Stimulated activated CD4-positive, alpha-beta T cell treated with anti-CD3 and anti-CD28 coated beads, Interleukin-12 subunit alpha, Interleukin-12 subunit beta, amount 100 ng/mL, for 4 hours (primary cell): ENCODE data around the gene RYR3.

Experiments used
- DNase-seq: peaks from one replicate; pipeline ENCODE4 v3.0.0-alpha.2; 2020

The RYR3 gene

GRCh38 chr15:33600212-33600611 lies 289.4 kb downstream of the RYR3 start:
- no peak for DNase-seq

- no peak for DNase-seq
These were observed 290.7 kb downstream of the RYR3 start for GRCh38 chr15:33601461-33601860.

DNA sequence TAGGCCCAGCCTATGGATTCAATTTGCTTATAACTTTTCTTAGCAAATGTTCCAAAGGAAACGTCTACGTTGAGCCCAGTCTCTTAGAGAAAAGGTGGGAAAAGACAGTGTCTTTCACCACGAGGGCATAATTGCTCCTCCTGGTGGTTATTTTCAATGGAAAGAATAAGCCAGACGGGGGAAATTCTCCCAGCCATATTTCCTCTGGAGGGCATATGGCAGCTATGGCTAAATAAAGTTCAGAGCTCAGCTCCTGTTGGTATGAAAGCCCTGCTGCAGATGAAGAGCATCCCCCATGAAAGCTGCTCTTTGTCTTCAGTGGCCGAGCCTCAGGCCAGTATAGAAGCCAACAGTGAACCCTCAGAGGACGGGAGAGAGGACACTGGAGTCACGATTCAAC lies 297.9 kb downstream of the RYR3 start:
- DNase-seq, result no peak

DNA sequence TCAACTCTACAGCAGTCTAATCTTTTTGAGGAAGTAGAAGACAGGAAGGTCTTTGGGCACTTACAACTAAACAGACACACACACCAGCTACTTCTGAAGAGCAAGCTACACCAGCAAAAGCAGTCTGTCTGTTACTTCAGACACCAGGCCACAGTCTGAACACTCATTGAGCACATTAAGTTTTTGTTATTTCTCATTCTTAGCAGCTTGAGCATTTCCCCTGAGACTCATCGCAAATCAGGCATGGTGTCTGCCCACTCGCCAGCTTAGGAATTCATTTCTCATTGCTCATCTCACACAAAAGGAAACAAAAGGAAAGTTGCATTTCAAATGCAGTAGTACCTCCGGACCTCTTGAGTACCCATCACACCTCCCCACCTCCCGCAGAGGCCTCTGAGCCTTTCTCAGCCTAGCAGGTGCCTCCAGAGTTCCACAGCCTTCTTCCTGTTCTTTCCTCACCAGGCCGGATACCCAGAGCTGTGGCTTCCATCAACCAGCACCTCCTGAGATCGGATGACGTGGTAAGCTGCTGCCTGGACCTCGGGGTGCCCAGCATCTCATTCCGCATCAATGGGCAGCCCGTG lies 302.0 kb downstream of the RYR3 start:
- DNase-seq, result no peak

- DNase-seq, result no peak
These were observed 305.7 kb downstream of the RYR3 start for GRCh38 chr15:33616475-33616874.

- no peak for DNase-seq
These were observed 307.6 kb downstream of the RYR3 start for GRCh38 chr15:33618350-33618749.

DNA sequence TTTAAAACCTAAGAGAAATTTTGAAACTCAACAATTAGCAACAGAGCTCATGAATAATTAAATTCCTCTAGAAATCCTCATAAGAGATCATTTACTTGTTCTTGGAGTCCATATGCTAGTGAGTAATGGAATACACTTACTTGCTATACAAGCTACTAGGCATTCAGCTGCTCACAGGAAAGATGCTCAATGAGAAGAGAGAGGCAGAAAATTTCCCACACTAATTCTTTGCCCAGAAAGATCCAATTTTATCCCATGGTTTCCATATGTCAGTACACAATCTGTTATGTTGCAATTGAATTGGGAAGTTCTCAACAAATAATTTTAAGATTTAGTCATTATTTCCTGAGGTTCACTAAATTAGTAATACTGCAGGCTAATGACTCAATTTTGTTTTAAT lies 310.4 kb downstream of the RYR3 start:
- DNase-seq, result no peak

DNA sequence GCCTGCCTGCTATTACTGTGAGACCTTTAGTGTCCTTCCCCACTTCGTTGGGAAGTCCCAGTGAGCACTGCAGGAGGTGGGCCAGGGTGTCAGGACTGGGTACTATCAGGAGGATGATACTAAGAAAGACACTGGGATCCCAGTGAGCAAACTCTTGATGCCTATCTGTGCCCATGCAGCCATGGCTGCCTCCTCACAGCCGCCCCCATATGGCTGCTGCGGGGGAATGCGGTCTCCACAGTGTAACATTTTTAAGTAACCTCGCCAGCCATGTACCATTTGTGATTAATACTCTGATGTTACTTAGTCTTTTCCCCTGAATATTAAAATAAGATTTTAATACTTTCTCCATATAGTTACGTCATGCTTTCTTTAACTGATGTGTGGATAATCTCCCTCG lies 312.2 kb downstream of the RYR3 start:
- DNase-seq, result no peak

GRCh38 chr15:33624439-33624838 lies 313.7 kb downstream of the RYR3 start:
- no peak for DNase-seq

DNA sequence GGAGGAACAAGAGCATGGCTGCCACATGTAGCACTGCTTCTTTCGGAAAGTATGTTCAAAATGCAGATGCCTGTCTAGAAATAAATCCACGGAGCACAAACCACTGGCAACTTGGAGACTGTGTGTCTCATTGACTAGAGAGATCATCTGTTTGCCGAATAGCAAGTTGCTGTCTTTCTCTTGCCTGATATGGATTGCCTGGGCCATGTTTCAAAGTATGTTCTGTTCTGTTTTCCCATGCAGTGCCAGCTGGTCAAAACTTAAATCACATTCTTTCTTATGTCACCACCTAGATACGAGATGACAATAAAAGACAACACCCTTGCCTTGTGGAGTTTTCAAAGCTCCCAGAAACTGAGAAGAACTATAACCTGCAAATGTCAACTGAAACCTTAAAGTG lies 318.9 kb downstream of the RYR3 start:
- DNase-seq, result no peak

- no peak for DNase-seq
These were observed 325.5 kb downstream of the RYR3 start for GRCh38 chr15:33636234-33636633.

- no peak for DNase-seq
These were observed 326.2 kb downstream of the RYR3 start for GRCh38 chr15:33636958-33637357.

DNA sequence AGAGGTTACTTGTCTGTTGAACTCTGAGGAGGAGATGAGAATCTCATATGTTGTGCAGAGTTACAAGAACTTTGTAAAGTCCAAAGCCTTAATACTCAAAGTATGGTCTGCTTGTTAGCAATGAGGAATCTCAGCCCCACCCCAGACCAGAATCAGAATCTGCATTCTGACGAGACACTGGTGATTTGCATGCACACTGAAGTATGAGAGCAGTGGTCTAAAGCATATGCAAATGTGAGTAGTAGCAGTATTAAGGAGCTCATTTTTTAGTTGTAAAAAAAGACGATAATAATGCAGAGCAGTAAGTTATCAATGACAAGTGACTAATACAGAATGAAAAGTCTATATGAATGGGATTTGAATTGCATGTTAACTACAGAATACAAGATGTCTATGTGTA lies 327.7 kb downstream of the RYR3 start:
- DNase-seq, result no peak

DNA sequence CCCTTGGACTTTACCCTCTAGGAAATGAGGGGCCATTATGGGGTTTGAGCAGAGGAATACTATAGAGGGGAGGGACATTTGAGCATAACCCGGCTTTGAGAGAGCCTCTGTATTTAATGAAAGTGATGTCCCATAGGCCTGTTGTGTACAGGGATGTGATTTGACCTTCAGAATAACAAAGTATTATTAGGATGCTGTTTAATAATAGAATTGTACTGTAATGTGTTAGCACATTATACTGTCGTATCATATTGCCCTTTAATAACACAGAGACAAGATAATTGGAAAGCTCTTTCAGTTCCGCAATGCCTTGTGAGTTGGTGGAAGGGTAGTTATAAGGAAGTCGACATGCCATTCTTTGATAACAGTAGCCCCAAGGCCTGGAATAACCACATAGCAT lies 328.3 kb downstream of the RYR3 start:
- no peak for DNase-seq

DNA sequence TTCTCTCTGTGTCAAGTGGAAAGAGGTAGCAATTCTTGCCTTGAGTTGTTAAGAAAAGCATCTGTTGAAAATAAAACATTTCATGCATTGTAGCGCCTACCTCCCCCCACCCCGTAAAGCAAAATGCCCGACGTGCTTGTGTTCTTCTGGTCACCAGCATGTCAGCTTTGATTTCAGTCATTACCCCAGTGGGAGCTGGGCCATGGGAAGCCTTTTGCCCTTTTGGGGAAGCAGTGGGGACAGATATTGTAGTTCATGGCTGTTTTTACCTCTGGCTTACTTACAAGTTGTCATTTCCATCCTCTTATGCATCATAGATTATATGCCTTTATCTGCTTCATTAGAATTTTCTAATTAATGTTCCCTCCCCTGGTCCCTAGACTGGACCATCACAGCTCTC lies 328.7 kb downstream of the RYR3 start:
- no peak for DNase-seq

- no peak for DNase-seq
These were observed 329.2 kb downstream of the RYR3 start for GRCh38 chr15:33639978-33640377.

- DNase-seq, result no peak
These were observed 330.3 kb downstream of the RYR3 start for GRCh38 chr15:33641069-33641468.

GRCh38 chr15:33644304-33644703 lies 333.5 kb downstream of the RYR3 start:
- no peak for DNase-seq

- DNase-seq, result no peak
These were observed 336.0 kb downstream of the RYR3 start for GRCh38 chr15:33646744-33647143.

- no peak for DNase-seq
These were observed 338.6 kb downstream of the RYR3 start for GRCh38 chr15:33649217-33649933.

DNA sequence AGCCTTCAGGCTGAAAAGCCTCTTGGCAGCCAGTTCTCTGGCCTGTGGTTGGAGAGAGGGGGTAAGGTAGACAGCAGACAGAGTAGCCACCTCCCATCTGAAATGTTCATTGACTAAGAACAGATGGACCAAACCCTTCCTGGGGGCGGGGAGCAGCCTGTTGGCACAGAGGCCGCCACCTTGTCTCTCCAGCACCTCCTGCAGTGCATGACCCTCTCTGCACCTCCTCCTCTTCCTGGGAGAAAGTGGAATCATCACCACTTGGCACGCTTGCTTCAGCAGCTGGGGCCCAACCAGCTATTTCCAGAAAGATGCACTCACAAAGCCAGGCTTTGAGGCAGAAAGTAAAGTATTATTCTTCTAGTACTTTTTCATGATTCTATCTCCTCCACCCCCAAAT lies 344.1 kb downstream of the RYR3 start:
- DNase-seq, result no peak

DNA sequence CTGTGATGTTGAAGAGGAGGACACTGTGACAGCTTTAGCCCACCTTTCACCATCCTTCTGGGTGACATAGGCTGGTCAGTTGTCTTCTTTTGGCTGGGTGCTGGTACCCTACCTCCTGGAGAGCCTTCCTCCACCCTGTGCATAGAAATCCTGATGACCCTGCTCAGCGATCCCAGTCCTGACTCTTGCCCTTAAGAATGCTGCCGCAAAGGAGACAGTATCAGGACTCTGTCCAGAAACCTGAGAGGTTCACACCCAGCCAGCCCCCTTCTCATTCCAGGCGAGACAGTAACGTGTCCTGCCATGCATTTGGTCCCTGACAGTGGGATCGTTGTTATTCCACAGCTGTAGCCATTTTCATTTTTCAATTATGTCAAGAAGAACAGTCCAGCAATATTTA lies 344.7 kb downstream of the RYR3 start:
- DNase-seq, result no peak

GRCh38 chr15:33656168-33656567 lies 345.4 kb downstream of the RYR3 start:
- DNase-seq, result no peak

DNA sequence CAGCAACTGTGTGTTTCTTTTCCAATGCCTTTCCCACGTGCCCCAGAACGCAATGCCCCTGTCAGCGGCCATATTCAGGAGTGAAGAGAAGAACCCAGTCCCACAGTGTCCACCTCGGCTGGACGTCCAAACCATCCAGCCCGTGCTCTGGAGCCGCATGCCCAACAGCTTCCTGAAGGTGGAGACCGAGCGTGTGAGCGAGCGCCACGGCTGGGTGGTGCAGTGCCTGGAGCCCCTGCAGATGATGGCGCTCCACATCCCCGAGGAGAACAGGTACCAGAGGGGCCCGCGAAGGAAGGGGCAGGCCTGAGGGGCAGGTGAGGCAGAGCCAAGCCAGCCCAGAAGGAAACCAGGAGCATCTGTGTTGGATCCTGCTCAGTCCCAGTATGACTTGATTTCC lies 349.4 kb downstream of the RYR3 start:
- DNase-seq, result no peak

DNA sequence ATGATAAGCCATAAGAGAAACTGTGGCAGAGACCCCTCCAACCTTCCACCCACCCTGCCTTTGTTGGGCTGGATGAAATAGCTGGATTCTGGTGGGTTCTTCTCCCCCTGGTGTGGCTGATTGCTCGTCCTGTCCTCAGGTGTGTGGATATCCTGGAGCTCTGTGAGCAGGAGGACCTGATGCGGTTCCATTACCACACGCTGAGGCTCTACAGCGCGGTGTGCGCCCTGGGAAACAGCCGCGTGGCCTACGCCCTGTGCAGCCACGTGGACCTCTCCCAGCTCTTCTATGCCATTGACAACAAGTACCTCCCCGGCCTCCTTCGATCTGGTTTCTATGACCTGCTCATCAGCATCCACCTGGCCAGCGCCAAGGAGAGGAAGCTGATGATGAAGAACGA lies 351.2 kb downstream of the RYR3 start:
- DNase-seq, result no peak
